Measurements from ENCODE around the gene LHX3.

DNA sequence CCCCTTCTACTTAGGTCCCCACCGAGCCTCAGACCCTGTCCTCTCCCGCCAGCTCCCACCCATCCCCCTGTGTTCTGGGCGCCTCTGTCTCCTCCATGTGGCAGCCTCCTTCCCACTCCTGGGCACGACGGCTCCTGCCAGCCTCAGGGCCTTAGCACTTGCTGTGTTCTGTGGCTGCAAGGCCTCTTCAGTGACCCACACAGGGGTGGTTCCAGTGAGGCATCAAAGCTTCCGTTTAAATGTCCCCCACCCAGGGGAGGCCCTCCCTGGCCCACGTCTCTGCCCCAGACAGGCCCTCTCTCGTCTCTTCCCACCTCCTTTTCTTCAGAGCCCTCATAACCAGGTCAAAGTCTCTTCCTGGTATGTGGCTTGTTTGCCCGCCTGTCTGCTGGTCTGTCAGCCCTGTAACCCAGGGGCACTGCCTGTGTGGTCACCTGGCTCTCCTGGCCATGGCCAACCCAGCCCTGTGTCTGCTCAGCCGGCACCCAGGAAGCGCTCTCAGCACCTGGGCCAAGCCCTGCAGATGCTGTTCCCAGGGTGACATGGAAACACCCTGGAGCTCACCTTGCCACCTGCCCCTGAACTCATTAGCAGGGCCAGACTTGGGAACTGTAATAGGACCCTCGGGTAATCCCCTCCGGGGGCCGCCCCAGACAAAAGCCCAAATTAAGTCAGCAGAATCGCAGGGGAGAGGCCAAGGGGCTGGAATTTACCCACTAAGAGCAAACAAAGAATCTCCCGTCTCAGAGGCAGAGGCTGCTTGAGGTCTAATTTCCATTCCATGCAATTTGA lies 33.7 kb downstream of the LHX3 start:
- TF ChIP-seq CTCF (IDR thresholded peaks at IDR 0.05) (no peak), EZH2 (IDR thresholded peaks at IDR 0.05; ENCODE audit: borderline replicate concordance, insufficient read depth, low read depth, low read length, poor library complexity, severe bottlenecking) (no peak)

Data from B cell (primary cell).